Karpas-422 (cell line): ENCODE results near the gene ESRRB. TPM values are rescaled to one million over a fixed set of nuclear protein-coding genes. Genes with fewer than 3 reads are reported as not detected.

Experiments used
- DNase-seq: peaks from one replicate; pipeline ENCODE4 v3.0.0-alpha.2; 2015
- H2AFZ ChIP-seq: fragments of 200-600 bp; sonication (generic); 2 replicates; pipeline ENCODE4 v1.6.1; 2014; ENCODE audit warnings: antibody characterized with exemption, low read length, mixed read lengths
- H3K27ac ChIP-seq: fragments of 200-600 bp; sonication (generic); 2 replicates; pipeline ENCODE4 v1.5.1; 2014; ENCODE audit warnings: mild to moderate bottlenecking, low read length, moderate library complexity
- H3K27me3 ChIP-seq: fragments of 200-600 bp; sonication (generic); 2 replicates; pipeline ENCODE4 v1.6.1; 2014; ENCODE audit warnings: low read length, mixed read lengths
- H3K36me3 ChIP-seq: fragments of 200-600 bp; sonication (generic); 2 replicates; pipeline ENCODE4 v1.6.1; 2014; ENCODE audit warnings: low read length, mixed read lengths; ENCODE audit not compliant: insufficient read depth
- H3K4me1 ChIP-seq: fragments of 200-600 bp; sonication (generic); 2 replicates; pipeline ENCODE4 v1.6.1; 2014; ENCODE audit warnings: mild to moderate bottlenecking, low read length, mixed read lengths
- H3K4me2 ChIP-seq: fragments of 200-600 bp; sonication (generic); 2 replicates; pipeline ENCODE4 v1.6.1; 2014; ENCODE audit warnings: low read length, low read depth, mild to moderate bottlenecking; ENCODE audit not compliant: poor library complexity, severe bottlenecking
- H3K4me3 ChIP-seq: fragments of 200-600 bp; sonication (generic); 2 replicates; pipeline ENCODE4 v1.5.1; 2014; ENCODE audit warnings: mild to moderate bottlenecking, antibody characterized with exemption, low read length, mixed read lengths
- H3K79me2 ChIP-seq: fragments of 200-600 bp; sonication (generic); 2 replicates; pipeline ENCODE4 v1.6.1; 2014; ENCODE audit warnings: mild to moderate bottlenecking, low read length, mixed read lengths
- H3K9ac ChIP-seq: fragments of 200-600 bp; sonication (generic); 2 replicates; pipeline ENCODE4 v1.6.0; 2014; ENCODE audit warnings: low read length
- H3K9me2 ChIP-seq: fragments of 200-600 bp; sonication (generic), shearing (Covaris generic); replicated peaks from 2 replicates; pipeline ENCODE4 v1.6.0; 2014; ENCODE audit warnings: mild to moderate bottlenecking, low read length, moderate library complexity; ENCODE audit not compliant: insufficient read depth
- H3K9me3 ChIP-seq: fragments of 300-700, 200-600 bp; sonication (generic); 2 replicates; pipeline ENCODE4 v1.6.1; 2014; ENCODE audit warnings: low read length, mixed read lengths
- H4K20me1 ChIP-seq: fragments of 200-600 bp; sonication (generic); 2 replicates; pipeline ENCODE4 v1.6.1; 2014; ENCODE audit warnings: mild to moderate bottlenecking, antibody characterized with exemption, low read length, low read depth; ENCODE audit not compliant: insufficient read depth
- total RNA-seq: library from RNA; depleted of rRNA; stranded (reverse); fragments of >200 nt; shearing (Covaris generic); gene quantifications from 2 replicates; pipeline ENCODE4 v1.2.3, GENCODE V29; 2014; ENCODE audit warnings: low replicate concordance; rRNA removed

ESRRB gene
- total RNA-seq, 1 experiment from 2014 or later = not detected

- H3K4me1 ChIP-seq = no peaks in the 10 kb centered on the region
- no peak for DNase-seq
- no peak overlapping the region for H3K9ac ChIP-seq
- H3K4me2 ChIP-seq = no peak overlapping the region
- H3K9me3 ChIP-seq = no peaks in the 10 kb centered on the region
- H3K9me2 ChIP-seq = no peaks in the 10 kb centered on the region
- H3K79me2 ChIP-seq = no peaks in the 10 kb centered on the region
- no peaks in the 10 kb centered on the region for H3K36me3 ChIP-seq
- no peaks in the 10 kb centered on the region for H3K27me3 ChIP-seq
- H3K27ac ChIP-seq = no peak overlapping the region
- no peaks in the 10 kb centered on the region for H4K20me1 ChIP-seq
- no peak overlapping the region for H3K4me3 ChIP-seq
- H2AFZ ChIP-seq = no peak overlapping the region
Measured at GRCh38 chr14:76539130-76539529, 163.2 kb downstream of the ESRRB start.

- no peaks in the 10 kb centered on the region for H3K27me3 ChIP-seq
- no peak overlapping the region for H3K4me2 ChIP-seq
Measured at GRCh38 chr14:76541594-76542219, 165.8 kb downstream of the ESRRB start.

GRCh38 chr14:76546426-76547221 is 170.7 kb downstream of the ESRRB start:
- H3K79me2 ChIP-seq = no peaks in the 10 kb centered on the region
- no peaks in the 10 kb centered on the region for H3K9me2 ChIP-seq
- H2AFZ ChIP-seq = no peak overlapping the region
- no peak overlapping the region for H3K9ac ChIP-seq
- no peak overlapping the region for H3K4me3 ChIP-seq
- H3K27me3 ChIP-seq = no peaks in the 10 kb centered on the region
- H4K20me1 ChIP-seq = no peaks in the 10 kb centered on the region
- H3K4me2 ChIP-seq = no peak overlapping the region
- no peaks in the 10 kb centered on the region for H3K9me3 ChIP-seq
- no peak overlapping the region for H3K27ac ChIP-seq
- no peaks in the 10 kb centered on the region for H3K36me3 ChIP-seq
- no peaks in the 10 kb centered on the region for H3K4me1 ChIP-seq
- peak; percentile 89 for DNase-seq

More at GRCh38 chr14:76541594-76542219, 165.8 kb downstream of the ESRRB start:
- Histone ChIP-seq H3K9ac (no peak overlapping the region), H3K79me2 (no peaks in the 10 kb centered on the region), H3K9me2 (no peaks in the 10 kb centered on the region), H3K4me1 (no peaks in the 10 kb centered on the region), H3K27ac (no peak overlapping the region), H3K9me3 (no peaks in the 10 kb centered on the region), H2AFZ (no peak overlapping the region), H3K36me3 (no peaks in the 10 kb centered on the region), H4K20me1 (no peaks in the 10 kb centered on the region), H3K4me3 (no peak overlapping the region)
- no peak for DNase-seq

- Histone ChIP-seq H3K9me2 (no peaks in the 10 kb centered on the region), H4K20me1 (no peaks in the 10 kb centered on the region), H3K27me3 (no peaks in the 10 kb centered on the region), H3K4me2 (no peak overlapping the region), H3K4me3 (no peak overlapping the region), H3K79me2 (no peaks in the 10 kb centered on the region), H3K36me3 (no peaks in the 10 kb centered on the region), H3K9ac (no peak overlapping the region), H3K4me1 (no peaks in the 10 kb centered on the region), H3K9me3 (no peaks in the 10 kb centered on the region), H2AFZ (no peak overlapping the region), H3K27ac (no peak overlapping the region)
- DNase-seq = no peak
Measured at GRCh38 chr14:76547831-76548230, 171.9 kb downstream of the ESRRB start.

- no peak overlapping the region for H3K4me2 ChIP-seq
Measured at GRCh38 chr14:76550534-76550933, 174.6 kb downstream of the ESRRB start.

GRCh38 chr14:76551116-76551515 is 175.2 kb downstream of the ESRRB start:
- Histone ChIP-seq H2AFZ (no peak overlapping the region), H3K4me2 (no peak overlapping the region), H3K4me3 (no peak overlapping the region), H3K27ac (no peak overlapping the region), H3K4me1 (no peaks in the 10 kb centered on the region), H4K20me1 (no peaks in the 10 kb centered on the region), H3K9me3 (no peaks in the 10 kb centered on the region), H3K9ac (no peak overlapping the region), H3K27me3 (no peaks in the 10 kb centered on the region), H3K36me3 (no peaks in the 10 kb centered on the region), H3K79me2 (no peaks in the 10 kb centered on the region), H3K9me2 (no peaks in the 10 kb centered on the region)
- no peak for DNase-seq

More at GRCh38 chr14:76550534-76550933, 174.6 kb downstream of the ESRRB start:
- Histone ChIP-seq H3K9ac (no peak overlapping the region), H3K27me3 (no peaks in the 10 kb centered on the region), H2AFZ (no peak overlapping the region), H3K9me3 (no peaks in the 10 kb centered on the region), H3K4me1 (no peaks in the 10 kb centered on the region), H3K36me3 (no peaks in the 10 kb centered on the region), H4K20me1 (no peaks in the 10 kb centered on the region), H3K4me3 (no peak overlapping the region), H3K9me2 (no peaks in the 10 kb centered on the region), H3K79me2 (no peaks in the 10 kb centered on the region), H3K27ac (no peak overlapping the region)
- DNase-seq = no peak

Other genes starting within 250 kb of the ESRRB start
- 71.8 TPM in 2 replicates for gene GPATCH2L, start 224.2 kb upstream of the ESRRB start, total RNA-seq